Measurements from ENCODE around the gene GRIP1.

DNA sequence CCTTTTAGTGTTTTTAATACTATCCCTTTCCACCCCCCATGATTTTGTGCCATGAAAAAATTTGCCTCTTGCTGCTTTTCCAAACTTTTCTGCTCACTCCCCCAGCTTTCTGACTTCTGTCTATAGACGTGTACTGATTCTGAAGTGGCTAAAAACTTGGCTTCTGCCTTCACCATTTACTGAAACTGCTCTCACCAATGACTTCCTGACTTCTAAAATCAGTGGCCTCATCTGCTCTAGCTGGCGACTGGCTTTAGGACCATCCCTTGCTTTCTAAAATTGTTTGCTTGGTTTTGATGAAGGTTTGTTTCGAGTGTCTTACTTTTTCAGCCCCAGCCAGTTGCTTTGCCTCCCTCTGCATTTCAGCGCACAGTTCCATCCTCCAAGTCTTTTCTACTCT is 231.2 kb downstream of the GRIP1 start:
- TF ChIP-seq POLR2A (IDR thresholded peaks at IDR 0.05; ENCODE audit: low read depth, low read length) (no peak), POLR2AphosphoS5 (IDR thresholded peaks at IDR 0.05; ENCODE audit: low read depth, low read length) (no peak)
